Neural progenitor cell (in vitro differentiated cells): ENCODE results near the gene TLR4. TPM values are rescaled to one million over a fixed set of nuclear protein-coding genes. Genes with fewer than 3 reads are reported as not detected.

Experiments
- DNase-seq: peaks from one replicate; pipeline ENCODE4 v3.0.0-alpha.2; 2016; ENCODE audit warnings: low spot score
- H2AFZ ChIP-seq: fragments of 200-600 bp; sonication (generic); replicated peaks from 2 replicates; pipeline ENCODE4 v1.6.1; 2016; ENCODE audit warnings: antibody characterized with exemption
- H3F3A ChIP-seq: fragments of 200-600 bp; sonication (generic); 2 replicates; pipeline ENCODE4 v1.6.1; 2016; ENCODE audit warnings: antibody characterized with exemption, low read depth
- H3K27ac ChIP-seq: fragments of 200-600 bp; sonication (generic); 2 replicates; pipeline ENCODE4 v1.5.1; 2016; ENCODE audit warnings: mild to moderate bottlenecking
- H3K27me3 ChIP-seq: fragments of 200-600 bp; sonication (generic); 2 replicates; pipeline ENCODE4 v1.6.1; 2016; ENCODE audit warnings: mild to moderate bottlenecking, moderate library complexity
- H3K36me3 ChIP-seq: fragments of 200-600 bp; sonication (generic); 2 replicates; pipeline ENCODE4 v1.5.1; 2016
- H3K4me1 ChIP-seq: fragments of 200-600 bp; sonication (generic); 2 replicates; pipeline ENCODE4 v1.6.1; 2016; ENCODE audit warnings: mixed run types
- H3K4me2 ChIP-seq: fragments of 200-600 bp; sonication (generic); 2 replicates; pipeline ENCODE4 v1.6.1; 2016
- H3K4me3 ChIP-seq: fragments of 200-600 bp; sonication (generic); 2 replicates; pipeline ENCODE4 v1.5.1; 2016
- H3K79me2 ChIP-seq: fragments of 200-600 bp; sonication (generic); 2 replicates; pipeline ENCODE4 v1.6.1; 2016; ENCODE audit warnings: low read depth
- H3K9ac ChIP-seq: fragments of 200-600 bp; sonication (generic); 2 replicates; pipeline ENCODE4 v1.6.1; 2016
- H3K9me3 ChIP-seq: fragments of 200-600 bp; sonication (generic); 2 replicates; pipeline ENCODE4 v1.5.1; 2016; ENCODE audit warnings: low read depth
- H4K20me1 ChIP-seq: fragments of 200-600 bp; sonication (generic); 2 replicates; pipeline ENCODE4 v1.6.1; 2016; ENCODE audit warnings: low read depth
- H3K27ac Mint-ChIP-seq: 3 replicates; pipeline ENCODE4 v1.8.0; 2021; ENCODE audit warnings: mixed read lengths
- H3K27me3 Mint-ChIP-seq: 2 replicates; pipeline ENCODE4 v1.8.0; 2022; ENCODE audit warnings: low read depth, mild to moderate bottlenecking, inconsistent platforms, moderate library complexity, mixed read lengths; ENCODE audit not compliant: insufficient read depth
- H3K36me3 Mint-ChIP-seq: 3 replicates; pipeline ENCODE4 v1.8.0; 2021; ENCODE audit warnings: mixed read lengths
- H3K4me1 Mint-ChIP-seq: 3 replicates; pipeline ENCODE4 v1.8.0; 2021; ENCODE audit warnings: mixed read lengths
- H3K4me3 Mint-ChIP-seq: 3 replicates; pipeline ENCODE4 v1.8.0; 2021; ENCODE audit warnings: mild to moderate bottlenecking, moderate library complexity, mixed read lengths
- H3K9me3 Mint-ChIP-seq: 3 replicates; pipeline ENCODE4 v1.8.0; 2020; ENCODE audit warnings: mixed read lengths
- EZH2 ChIP-seq: fragments of 200-600 bp; sonication (generic); IDR thresholded peaks from 2 replicates; pipeline ENCODE4 v1.6.1; 2017; ENCODE audit warnings: antibody characterized with exemption, mild to moderate bottlenecking, moderate library complexity
- EZH2phosphoT487 ChIP-seq: fragments of 200-600 bp; sonication (generic); IDR thresholded peaks from 2 replicates; pipeline ENCODE4 v1.6.1; 2017; ENCODE audit warnings: antibody characterized with exemption
- total RNA-seq: library from RNA; depleted of rRNA; stranded (reverse); fragments of >200 nt; gene quantifications from 2 replicates; pipeline ENCODE4 v1.2.3, GENCODE V29; 2015; ENCODE audit warnings: low replicate concordance
- TF ChIP-seq, protein P1 (sequence below): fragments of 200-600 bp; sonication (generic); IDR thresholded peaks from 2 replicates; pipeline ENCODE4 v1.5.1; 2017; ENCODE audit warnings: antibody characterized with exemption, mild to moderate bottlenecking

The TLR4 gene
- total RNA-seq, 1 donor from 2014 or later = 0.24 TPM

DNA sequence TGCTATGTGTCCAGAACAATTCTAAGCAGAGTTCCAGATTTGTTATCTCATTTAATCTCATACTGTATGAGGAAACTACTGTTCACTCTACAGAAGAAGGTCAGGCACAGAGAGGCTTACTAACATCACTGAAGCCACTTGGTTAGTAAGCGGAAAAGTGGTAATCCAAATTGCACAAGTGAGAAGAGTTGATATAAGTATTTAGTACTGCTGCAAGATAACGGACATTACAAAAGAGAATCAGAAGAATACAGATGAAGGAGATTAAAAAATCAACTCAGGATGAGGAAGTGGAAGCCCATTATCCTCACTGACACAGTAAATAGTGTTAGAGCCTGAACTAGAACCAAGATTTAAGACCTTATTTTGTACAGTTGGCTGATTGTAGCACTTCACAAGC is 22.3 kb upstream of the TLR4 start:
- Histone ChIP-seq H3K9ac (no peak overlapping the region), H3K36me3 (no peaks in the 10 kb centered on the region), H2AFZ (no peak overlapping the region), H3K4me2 (no peak overlapping the region), H4K20me1 (no peaks in the 10 kb centered on the region), H3K27ac (no peak overlapping the region), H3K4me3 (no peak overlapping the region), H3K27me3 (no peaks in the 10 kb centered on the region), H3F3A (no peaks in the 10 kb centered on the region), H3K79me2 (no peaks in the 10 kb centered on the region), H3K9me3 (no peaks in the 10 kb centered on the region), H3K4me1 (peaks cover under 1% of the 10 kb centered on the region)
- no peak for DNase-seq
- TF ChIP-seq EZH2phosphoT487 (no peak), EZH2 (no peak)
- TF ChIP-seq, protein P1, sequence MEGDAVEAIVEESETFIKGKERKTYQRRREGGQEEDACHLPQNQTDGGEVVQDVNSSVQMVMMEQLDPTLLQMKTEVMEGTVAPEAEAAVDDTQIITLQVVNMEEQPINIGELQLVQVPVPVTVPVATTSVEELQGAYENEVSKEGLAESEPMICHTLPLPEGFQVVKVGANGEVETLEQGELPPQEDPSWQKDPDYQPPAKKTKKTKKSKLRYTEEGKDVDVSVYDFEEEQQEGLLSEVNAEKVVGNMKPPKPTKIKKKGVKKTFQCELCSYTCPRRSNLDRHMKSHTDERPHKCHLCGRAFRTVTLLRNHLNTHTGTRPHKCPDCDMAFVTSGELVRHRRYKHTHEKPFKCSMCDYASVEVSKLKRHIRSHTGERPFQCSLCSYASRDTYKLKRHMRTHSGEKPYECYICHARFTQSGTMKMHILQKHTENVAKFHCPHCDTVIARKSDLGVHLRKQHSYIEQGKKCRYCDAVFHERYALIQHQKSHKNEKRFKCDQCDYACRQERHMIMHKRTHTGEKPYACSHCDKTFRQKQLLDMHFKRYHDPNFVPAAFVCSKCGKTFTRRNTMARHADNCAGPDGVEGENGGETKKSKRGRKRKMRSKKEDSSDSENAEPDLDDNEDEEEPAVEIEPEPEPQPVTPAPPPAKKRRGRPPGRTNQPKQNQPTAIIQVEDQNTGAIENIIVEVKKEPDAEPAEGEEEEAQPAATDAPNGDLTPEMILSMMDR = no peak
- H3K4me1 Mint-ChIP-seq = no peaks in the 10 kb centered on the region
- H3K4me3 Mint-ChIP-seq = no peak overlapping the region
- no peak overlapping the region for H3K27ac Mint-ChIP-seq
- H3K9me3 Mint-ChIP-seq = no peaks in the 10 kb centered on the region
- no peaks in the 10 kb centered on the region for H3K36me3 Mint-ChIP-seq
- no peaks in the 10 kb centered on the region for H3K27me3 Mint-ChIP-seq

DNA sequence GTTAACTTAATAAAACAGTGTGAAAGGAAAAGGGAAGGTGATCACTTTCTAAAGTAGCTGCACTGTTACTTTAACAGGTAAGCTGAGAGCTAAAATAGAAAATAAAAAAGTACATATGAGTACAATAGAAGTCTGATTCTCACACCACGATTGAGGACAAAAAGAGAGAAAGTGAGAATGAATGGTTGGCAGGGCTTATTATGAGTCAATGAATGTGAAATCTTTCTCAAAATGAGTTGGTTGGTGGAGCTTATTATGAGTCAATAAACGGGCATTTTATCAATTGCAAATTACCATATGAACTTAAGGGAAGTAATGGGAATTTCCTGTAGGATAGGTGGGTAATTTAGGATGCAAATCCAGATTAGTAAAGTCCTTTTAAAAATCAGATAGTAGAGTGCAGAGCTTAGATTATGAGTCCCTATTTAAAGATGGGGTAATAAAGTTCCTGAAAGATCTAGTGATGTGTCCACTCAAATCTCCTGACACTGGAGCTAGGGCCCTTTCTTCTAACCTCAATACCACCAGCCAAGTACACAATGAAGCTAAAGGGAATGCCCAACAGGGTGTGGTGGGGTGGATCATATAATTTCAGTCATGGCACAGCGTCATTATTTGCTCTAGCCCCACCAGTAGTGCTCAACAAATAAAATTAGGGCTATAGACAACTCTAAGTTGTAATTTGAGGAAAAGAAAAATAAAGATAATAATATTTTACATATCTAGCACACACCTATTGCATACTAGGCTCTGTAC is 21.1 kb upstream of the TLR4 start:
- TF ChIP-seq EZH2phosphoT487 = no peak
- TF ChIP-seq EZH2 = no peak
- TF ChIP-seq, protein P1 = no peak
- no peak overlapping the region for H3K4me3 Mint-ChIP-seq

DNA sequence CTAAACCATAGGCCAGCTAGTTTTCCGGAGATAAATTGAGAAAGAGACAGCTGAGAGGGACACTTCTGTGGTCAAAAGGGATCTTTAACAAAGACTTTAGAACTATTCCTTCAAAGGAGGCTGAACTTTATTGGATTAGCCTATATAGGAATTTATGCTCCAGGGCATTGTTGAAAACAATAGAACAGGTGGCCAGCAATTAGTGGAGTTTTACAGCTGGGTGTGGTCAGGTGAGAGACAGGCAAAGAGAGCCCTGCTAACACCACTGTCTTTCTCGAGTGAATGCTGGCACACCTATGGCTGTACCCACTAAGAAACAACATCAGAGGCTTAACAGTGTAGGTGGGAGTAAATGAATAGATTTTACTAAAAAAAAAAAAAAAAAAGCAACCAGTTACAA is 16.7 kb upstream of the TLR4 start:
- DNase-seq = peak; percentile 45
- H3K4me2 ChIP-seq = peak overlapping the region; percentile 24
- no peaks in the 10 kb centered on the region for H3K4me1 Mint-ChIP-seq
- TF ChIP-seq EZH2phosphoT487 = no peak
- TF ChIP-seq, protein P1 = no peak
- no peak for TF ChIP-seq EZH2
- no peaks in the 10 kb centered on the region for H3F3A ChIP-seq
- no peaks in the 10 kb centered on the region for H3K36me3 Mint-ChIP-seq
- no peak overlapping the region for H2AFZ ChIP-seq
- no peaks in the 10 kb centered on the region for H3K27me3 ChIP-seq
- peaks cover 4% of the 10 kb centered on the region for H3K9me3 ChIP-seq
- H3K9ac ChIP-seq = no peak overlapping the region
- H3K9me3 Mint-ChIP-seq = peaks cover 5% of the 10 kb centered on the region
- H3K36me3 ChIP-seq = no peaks in the 10 kb centered on the region
- H4K20me1 ChIP-seq = no peaks in the 10 kb centered on the region
- no peak overlapping the region for H3K27ac Mint-ChIP-seq
- no peak overlapping the region for H3K4me3 ChIP-seq
- H3K27ac ChIP-seq = no peak overlapping the region
- H3K79me2 ChIP-seq = no peaks in the 10 kb centered on the region
- H3K4me3 Mint-ChIP-seq = no peak overlapping the region
- H3K4me1 ChIP-seq = peaks cover 9% of the 10 kb centered on the region
- H3K27me3 Mint-ChIP-seq = peaks cover 3% of the 10 kb centered on the region

More for the DNA sequence above, 21.1 kb upstream of the TLR4 start:
- no peaks in the 10 kb centered on the region for H3K27me3 ChIP-seq
- H4K20me1 ChIP-seq = no peaks in the 10 kb centered on the region
- H3K4me1 Mint-ChIP-seq = no peaks in the 10 kb centered on the region
- no peaks in the 10 kb centered on the region for H3F3A ChIP-seq
- peaks cover 2% of the 10 kb centered on the region for H3K9me3 Mint-ChIP-seq
- DNase-seq = no peak
- H3K27ac Mint-ChIP-seq = no peak overlapping the region
- H3K36me3 ChIP-seq = no peaks in the 10 kb centered on the region
- no peaks in the 10 kb centered on the region for H3K79me2 ChIP-seq
- H2AFZ ChIP-seq = no peak overlapping the region
- H3K4me3 ChIP-seq = no peak overlapping the region
- no peaks in the 10 kb centered on the region for H3K36me3 Mint-ChIP-seq
- no peaks in the 10 kb centered on the region for H3K9me3 ChIP-seq
- H3K9ac ChIP-seq = no peak overlapping the region
- H3K27me3 Mint-ChIP-seq = peaks cover 3% of the 10 kb centered on the region
- no peak overlapping the region for H3K27ac ChIP-seq
- H3K4me1 ChIP-seq = peaks cover 9% of the 10 kb centered on the region
- no peak overlapping the region for H3K4me2 ChIP-seq
